Peyer's patch (tissue), 4 donors: ENCODE results near the gene MCM6. TPM values are rescaled to one million over a fixed set of nuclear protein-coding genes. Genes with fewer than 3 reads are reported as not detected.
A peak's percentile ranks its signal among the peaks of the same experiment; 100 is the strongest.

Source experiments
- DNase-seq, 3 donors: peaks; one replicate each; pipeline ENCODE4 v3.0.0-alpha.2; 2017 to 2019
- H3K27ac ChIP-seq, 4 donors: fragments of 200-600 bp; sonication (generic); one replicate each; pipeline ENCODE4 v1.5.1; 2016 to 2019
- H3K27me3 ChIP-seq, 2 donors: fragments of 200-600 bp; sonication (generic); one replicate each; pipeline ENCODE4 v1.5.1; 2019
- H3K36me3 ChIP-seq, 3 donors: fragments of 200-600 bp; sonication (generic); one replicate each; pipeline ENCODE4 v1.5.1; 2016 to 2019
- H3K4me1 ChIP-seq, 4 donors: fragments of 200-600 bp; sonication (generic); one replicate each; pipeline ENCODE4 v1.5.1; 2016 to 2019
- H3K4me3 ChIP-seq, 4 donors: fragments of 200-600 bp; sonication (generic); 1 replicate in 3 of 4; 2 replicates in 1 of 4; pipeline ENCODE4 v1.5.1; 2016 to 2019; ENCODE audit warnings: mild to moderate bottlenecking in 1 of 4
- H3K9me3 ChIP-seq, 4 donors: fragments of 200-600 bp; sonication (generic); one replicate each; pipeline ENCODE4 v1.5.1; 2016 to 2019; ENCODE audit warnings: mild to moderate bottlenecking in 1 of 4
- POLR2A ChIP-seq, 2 donors: fragments of 450-650 bp; IDR thresholded peaks; one replicate each; pipeline ENCODE4 v1.5.1; 2017; ENCODE audit warnings: antibody characterized with exemption in 2 of 2, mild to moderate bottlenecking in 2 of 2, moderate library complexity in 2 of 2
- total RNA-seq, 4 donors: library from RNA; depleted of rRNA; stranded (reverse); fragments of >200 nt; gene quantifications; one replicate each; pipeline ENCODE4 v1.1.0, GENCODE V29; 2016
- TF ChIP-seq, protein P1 (sequence below), 6 experiments: fragments of 450-650 bp in 4 of 6; fragments of 200-600 bp in 2 of 6; sonication (generic) in 1 of 6; IDR thresholded peaks; one replicate each; pipeline ENCODE4 v1.5.1; 2017 to 2019; ENCODE audit warnings: antibody characterized with exemption in 6 of 6, mild to moderate bottlenecking in 3 of 6, moderate library complexity in 1 of 6

The MCM6 gene
- total RNA-seq = 10 to 100 TPM in 3 of 4 donors, 1 to 10 TPM in 1; 8.8 to 38.8 (median 14.5) TPM

DNA sequence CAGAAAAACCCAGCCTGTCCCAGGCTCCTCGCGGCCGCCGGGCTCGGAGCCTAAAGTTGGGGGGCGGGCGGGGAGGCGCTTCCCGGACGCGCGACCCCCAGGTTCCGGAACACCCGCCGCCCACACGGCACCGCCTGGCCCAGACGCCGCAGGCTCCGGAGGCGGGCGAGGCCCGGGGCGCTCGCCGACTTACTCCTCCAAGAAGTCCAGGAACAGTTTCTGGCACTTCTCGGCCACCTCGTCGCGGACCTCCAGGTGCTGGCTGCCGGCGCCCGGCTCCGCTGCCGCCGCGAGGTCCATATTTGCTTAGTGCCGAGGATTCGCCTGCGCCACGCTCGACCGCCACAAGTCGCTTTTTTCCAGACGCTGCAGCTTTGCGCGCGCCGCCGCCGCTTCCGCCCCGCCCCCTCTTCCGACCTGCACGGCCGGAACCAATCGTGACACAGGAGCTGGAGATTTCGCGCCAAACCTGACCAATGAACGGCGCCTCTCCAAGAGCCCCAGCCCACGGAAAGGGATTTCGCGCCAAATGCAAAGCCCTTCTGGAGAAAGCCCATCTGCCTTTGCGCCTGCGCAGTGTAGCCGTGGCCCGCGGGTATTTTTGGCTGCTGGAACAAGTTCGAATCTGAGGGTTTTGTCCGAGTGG is at the start of gene MCM6:
Gene MCM6 (minus strand): TSS at position 378 of the 646 bp plus-strand sequence. CDS start 78 bp downstream, at position 300.
- Histone ChIP-seq H3K36me3 (no peaks in the 10 kb centered on the region), H3K27me3 (no peaks in the 10 kb centered on the region), H3K9me3 (no peaks in the 10 kb centered on the region), H3K4me1 (peaks cover 0 to 13% (median 7%) of the 10 kb centered on the region in 4 donors), H3K27ac (peak within 1 kb of the TSS; percentile 74 to 90 (median 84)), H3K4me3 (peak within 1 kb of the TSS; percentile 65 to 94 (median 74))
- peak; percentile 95 to 99 (median 98) for DNase-seq
- TF ChIP-seq POLR2A (IDR thresholded peaks at IDR 0.05) = peak; percentile 33 to 49
- TF ChIP-seq, protein P1, sequence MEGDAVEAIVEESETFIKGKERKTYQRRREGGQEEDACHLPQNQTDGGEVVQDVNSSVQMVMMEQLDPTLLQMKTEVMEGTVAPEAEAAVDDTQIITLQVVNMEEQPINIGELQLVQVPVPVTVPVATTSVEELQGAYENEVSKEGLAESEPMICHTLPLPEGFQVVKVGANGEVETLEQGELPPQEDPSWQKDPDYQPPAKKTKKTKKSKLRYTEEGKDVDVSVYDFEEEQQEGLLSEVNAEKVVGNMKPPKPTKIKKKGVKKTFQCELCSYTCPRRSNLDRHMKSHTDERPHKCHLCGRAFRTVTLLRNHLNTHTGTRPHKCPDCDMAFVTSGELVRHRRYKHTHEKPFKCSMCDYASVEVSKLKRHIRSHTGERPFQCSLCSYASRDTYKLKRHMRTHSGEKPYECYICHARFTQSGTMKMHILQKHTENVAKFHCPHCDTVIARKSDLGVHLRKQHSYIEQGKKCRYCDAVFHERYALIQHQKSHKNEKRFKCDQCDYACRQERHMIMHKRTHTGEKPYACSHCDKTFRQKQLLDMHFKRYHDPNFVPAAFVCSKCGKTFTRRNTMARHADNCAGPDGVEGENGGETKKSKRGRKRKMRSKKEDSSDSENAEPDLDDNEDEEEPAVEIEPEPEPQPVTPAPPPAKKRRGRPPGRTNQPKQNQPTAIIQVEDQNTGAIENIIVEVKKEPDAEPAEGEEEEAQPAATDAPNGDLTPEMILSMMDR (IDR thresholded peaks at IDR 0.05) = peak in 5 of 6 experiments; percentile 18 to 51 (median 47)

DNA sequence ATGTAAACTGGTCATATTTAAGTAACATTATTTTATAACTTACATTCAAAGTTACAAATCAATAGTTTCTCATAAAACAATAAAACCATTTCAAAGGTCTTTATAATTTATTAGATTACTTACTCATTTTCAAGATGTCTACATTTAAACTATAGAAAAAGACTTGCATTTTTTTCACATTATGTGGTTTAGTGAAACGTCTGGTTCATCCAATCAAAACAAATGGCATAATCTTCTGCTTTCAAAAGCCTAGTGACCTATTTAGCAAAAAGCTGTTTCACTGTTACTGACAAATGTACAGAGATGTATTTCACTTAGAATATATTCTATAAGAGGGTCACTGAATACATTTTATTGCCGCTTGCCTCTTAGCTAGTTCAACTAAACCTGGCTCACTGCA is 49.3 kb upstream of the MCM6 start:
- peaks cover 0 to 22% (median 0%) of the 10 kb centered on the region in 3 donors for H3K36me3 ChIP-seq
- H3K4me3 ChIP-seq = no peak overlapping the region
- no peaks in the 10 kb centered on the region for H3K9me3 ChIP-seq
- H3K27ac ChIP-seq = no peak overlapping the region
- no peak for DNase-seq
- H3K4me1 ChIP-seq = no peaks in the 10 kb centered on the region
- no peak for TF ChIP-seq POLR2A (IDR thresholded peaks at IDR 0.05)
- TF ChIP-seq, protein P1 (IDR thresholded peaks at IDR 0.05) = no peak
- H3K27me3 ChIP-seq = no peaks in the 10 kb centered on the region

DNA sequence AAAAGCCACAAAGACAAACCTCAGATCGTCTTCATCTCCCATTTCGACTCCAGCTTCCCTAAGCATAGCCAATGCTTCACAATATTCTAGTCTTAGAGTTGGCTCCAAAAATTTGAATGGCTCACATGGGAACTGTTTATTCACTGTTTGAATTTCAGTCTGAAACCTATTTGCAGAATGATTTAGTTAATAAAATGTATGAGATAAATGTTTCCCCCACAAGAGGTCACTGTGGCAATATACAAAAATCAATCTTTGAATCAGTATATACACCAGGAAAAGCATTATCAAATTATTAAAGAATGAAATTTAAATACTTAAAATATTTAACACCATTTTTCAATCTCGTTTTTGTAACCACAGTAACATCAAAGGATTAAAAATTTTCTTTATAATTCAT is 40.0 kb upstream of the MCM6 start:
- no peak overlapping the region for H3K4me3 ChIP-seq
- TF ChIP-seq POLR2A (IDR thresholded peaks at IDR 0.05) = no peak
- TF ChIP-seq, protein P1 (IDR thresholded peaks at IDR 0.05) = peak; percentile 41 to 54 (median 53)
- H3K4me1 ChIP-seq = no peaks in the 10 kb centered on the region
- no peak for DNase-seq
- peak overlapping the region in 1 of 4 donors; percentile 68 for H3K27ac ChIP-seq
- no peaks in the 10 kb centered on the region for H3K9me3 ChIP-seq
- no peaks in the 10 kb centered on the region for H3K27me3 ChIP-seq
- H3K36me3 ChIP-seq = peaks cover 0 to 18% (median 0%) of the 10 kb centered on the region in 3 donors

DNA sequence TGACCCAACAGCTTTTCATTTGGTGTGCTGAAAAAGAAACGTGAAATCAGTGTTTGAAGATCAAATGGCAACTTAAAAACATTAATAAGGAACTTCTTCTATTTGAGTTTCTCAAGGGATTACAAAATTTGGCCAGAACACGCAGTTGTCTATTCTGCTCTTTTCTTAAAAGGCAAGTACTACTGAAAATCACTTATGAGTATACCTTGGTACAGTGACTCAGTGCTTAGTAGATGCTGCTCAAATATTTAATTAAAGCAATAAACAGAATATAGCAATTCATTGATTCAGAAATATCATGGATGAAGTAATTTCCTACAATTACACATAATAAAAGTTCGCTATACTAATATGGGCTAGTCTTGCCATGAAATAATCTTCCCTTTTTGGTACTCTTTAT is 38.2 kb upstream of the MCM6 start:
- H3K27me3 ChIP-seq = no peaks in the 10 kb centered on the region
- DNase-seq = no peak
- no peak overlapping the region for H3K27ac ChIP-seq
- TF ChIP-seq POLR2A (IDR thresholded peaks at IDR 0.05) = no peak
- TF ChIP-seq, protein P1 (IDR thresholded peaks at IDR 0.05) = no peak
- peaks cover 0 to 18% (median 0%) of the 10 kb centered on the region in 3 donors for H3K36me3 ChIP-seq
- no peaks in the 10 kb centered on the region for H3K4me1 ChIP-seq
- H3K9me3 ChIP-seq = no peaks in the 10 kb centered on the region
- no peak overlapping the region for H3K4me3 ChIP-seq

DNA sequence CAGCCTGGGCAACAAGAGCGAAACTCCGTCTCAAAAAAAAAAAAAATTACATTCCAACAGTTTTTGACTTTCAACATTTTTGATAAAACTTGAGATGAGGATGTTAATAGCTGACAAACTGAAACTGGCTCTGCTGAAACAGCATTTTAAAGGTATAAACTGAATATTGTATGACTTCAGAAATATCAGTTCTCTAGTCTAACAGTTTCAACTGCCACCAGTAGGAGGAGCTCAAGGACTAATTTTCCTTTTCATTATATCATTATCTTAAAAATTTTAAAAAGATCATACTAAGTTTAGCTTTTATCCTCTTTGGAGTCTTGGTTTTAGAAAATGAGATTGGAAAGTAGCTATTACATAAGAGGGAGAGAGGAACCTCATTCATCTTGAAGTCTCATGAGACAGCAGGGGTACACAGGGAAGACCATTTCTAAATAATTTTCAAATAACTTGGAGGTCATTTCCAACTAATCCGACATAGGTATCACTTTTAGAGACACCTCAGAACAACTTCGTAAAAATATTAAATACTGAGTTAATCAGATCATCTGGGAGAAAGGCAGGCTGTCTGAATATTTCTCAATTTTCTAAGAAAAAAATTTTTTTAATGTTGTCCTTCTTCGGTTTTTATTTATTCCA is 37.6 kb upstream of the MCM6 start:
- Histone ChIP-seq H3K9me3 (no peaks in the 10 kb centered on the region), H3K4me3 (no peak overlapping the region), H3K27me3 (no peaks in the 10 kb centered on the region), H3K36me3 (peaks cover 0 to 18% (median 0%) of the 10 kb centered on the region in 3 donors), H3K27ac (no peak overlapping the region), H3K4me1 (no peaks in the 10 kb centered on the region)
- TF ChIP-seq, protein P1 (IDR thresholded peaks at IDR 0.05) = peak; percentile 60 to 88 (median 76)
- TF ChIP-seq POLR2A (IDR thresholded peaks at IDR 0.05) = no peak
- DNase-seq = peak in 1 of 3 donors; percentile 41
